HG02571 (cell line): ENCODE data around the gene ARHGEF10L.
"Not testable (repeated sequence)": the region's sequence is repeated elsewhere in the genome, so short reads cannot be mapped to it uniquely, and the experiment has no call there.

ENCODE experiments used
- ATAC-seq: cut with Tn5 transposase; IDR thresholded peaks from one replicate; pipeline ENCODE4 v1.9.1; 2021; ENCODE audit warnings: mild to moderate bottlenecking, moderate library complexity; ENCODE audit not compliant: unreplicated experiment

The ARHGEF10L gene

GRCh38 chr1:17729248-17729647 is 189.8 kb downstream of the ARHGEF10L start:
- ATAC-seq, result no peak

- no peak for ATAC-seq
These were observed 190.4 kb downstream of the ARHGEF10L start for GRCh38 chr1:17729909-17730308.

GRCh38 chr1:17731460-17731859 is 192.0 kb downstream of the ARHGEF10L start:
- ATAC-seq, result no peak

DNA sequence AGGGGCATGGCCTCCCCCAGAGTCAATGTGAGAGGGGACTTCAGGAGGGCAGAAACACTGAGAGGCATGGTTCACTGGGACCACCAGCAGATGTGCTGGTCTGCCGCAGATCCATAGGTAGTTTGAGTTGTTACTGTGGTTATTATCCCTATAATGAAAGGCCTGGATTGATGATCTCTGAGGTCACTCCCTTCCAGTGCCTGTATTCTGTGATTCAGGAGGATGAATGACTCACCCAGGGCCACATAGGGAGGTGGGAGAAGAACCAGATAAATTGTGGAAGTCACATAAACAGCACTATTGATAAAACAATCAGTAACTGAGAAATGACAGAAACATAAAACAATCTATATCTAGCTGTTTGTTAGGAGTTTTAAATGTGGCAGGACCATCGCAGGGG is 193.0 kb downstream of the ARHGEF10L start:
- no peak for ATAC-seq

DNA sequence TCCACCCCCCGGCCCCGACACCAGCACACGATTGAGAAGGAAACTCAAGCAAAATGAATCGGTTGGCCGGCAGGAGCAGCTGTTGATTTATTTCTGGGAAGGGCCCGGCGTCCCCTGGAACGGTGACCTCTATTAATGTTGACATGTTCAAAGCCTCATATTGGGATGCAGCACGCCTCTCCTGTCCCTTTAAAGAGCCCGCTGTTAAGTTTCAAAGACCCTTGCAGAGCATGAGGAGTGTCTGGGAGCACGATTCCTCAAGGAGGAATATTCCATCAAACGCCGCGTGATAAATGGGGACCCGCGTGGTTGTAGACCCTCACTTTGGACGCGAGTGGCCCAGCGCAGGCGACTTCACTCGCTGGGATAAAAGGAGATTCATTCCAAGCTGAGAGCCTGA is 194.2 kb downstream of the ARHGEF10L start:
- no peak for ATAC-seq

GRCh38 chr1:17734609-17735008 is 195.1 kb downstream of the ARHGEF10L start:
- no peak for ATAC-seq

- ATAC-seq, result no peak
These were observed 195.8 kb downstream of the ARHGEF10L start for GRCh38 chr1:17735348-17735747.

DNA sequence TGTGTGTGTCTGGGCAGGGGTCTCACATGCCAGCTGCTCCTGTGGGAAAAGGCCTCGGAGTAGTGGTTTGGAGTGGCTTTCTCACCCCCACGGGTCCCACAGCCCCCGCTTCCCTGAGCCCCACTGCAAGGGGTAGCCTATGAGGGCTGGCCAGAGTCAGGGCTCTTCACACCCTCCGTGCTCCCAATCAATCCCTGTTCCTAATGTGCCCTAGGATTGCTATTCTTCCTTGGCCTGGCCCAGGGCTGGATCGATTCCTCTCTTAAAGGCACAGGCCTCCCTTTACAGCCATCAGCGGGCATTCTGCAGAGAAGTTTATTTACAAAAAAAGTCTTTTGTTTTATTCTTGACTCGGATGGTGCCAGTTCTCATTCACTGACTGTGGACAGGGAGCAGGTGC is 196.3 kb downstream of the ARHGEF10L start:
- no peak for ATAC-seq

GRCh38 chr1:17736625-17737024 is 197.1 kb downstream of the ARHGEF10L start:
- no peak for ATAC-seq

- no peak for ATAC-seq
These were observed 199.6 kb downstream of the ARHGEF10L start for GRCh38 chr1:17739050-17739449.

DNA sequence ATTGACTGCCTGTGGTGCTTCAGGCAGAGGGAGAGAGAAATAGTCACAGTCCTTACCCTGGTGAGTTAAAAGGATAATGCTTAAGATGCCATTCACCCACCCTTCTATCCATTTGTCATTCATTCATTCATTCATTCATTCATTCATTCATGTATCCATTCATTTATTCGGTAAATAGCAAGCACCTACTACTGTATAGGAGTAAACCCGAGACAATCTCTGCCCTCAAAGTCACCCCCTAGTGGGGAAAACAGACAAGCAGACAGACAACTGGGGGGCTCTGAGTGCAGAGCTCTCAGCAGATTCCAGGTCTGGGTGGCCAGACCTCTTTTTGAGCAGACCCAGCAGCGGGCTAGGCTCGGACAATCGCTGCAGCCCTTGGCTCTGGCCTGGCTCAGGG is 201.6 kb downstream of the ARHGEF10L start:
- no peak for ATAC-seq

- no peak for ATAC-seq
These were observed 203.1 kb downstream of the ARHGEF10L start for GRCh38 chr1:17742583-17742982.

- no peak for ATAC-seq
These were observed 203.6 kb downstream of the ARHGEF10L start for GRCh38 chr1:17743008-17743647.

DNA sequence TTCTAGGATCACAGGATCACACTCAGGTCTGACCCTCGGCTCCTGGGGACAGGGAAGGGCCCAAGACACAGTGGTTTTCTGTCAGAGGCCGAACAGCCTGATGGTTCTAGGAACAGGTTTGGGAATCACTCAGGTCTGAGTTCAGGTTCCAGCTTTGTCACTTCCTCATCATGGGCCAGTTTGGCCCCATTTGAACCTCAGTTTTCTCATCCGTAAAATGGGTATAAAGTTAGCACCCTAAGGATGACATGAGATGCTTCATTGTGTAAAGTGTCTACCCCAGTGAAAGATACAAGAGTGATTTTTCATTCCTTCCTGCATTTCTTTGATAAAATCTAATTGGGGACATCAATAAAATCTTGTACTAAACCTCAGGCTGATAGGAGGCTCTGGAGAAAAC is 204.4 kb downstream of the ARHGEF10L start:
- no peak for ATAC-seq

- ATAC-seq, result no peak
These were observed 205.4 kb downstream of the ARHGEF10L start for GRCh38 chr1:17744666-17745478.

DNA sequence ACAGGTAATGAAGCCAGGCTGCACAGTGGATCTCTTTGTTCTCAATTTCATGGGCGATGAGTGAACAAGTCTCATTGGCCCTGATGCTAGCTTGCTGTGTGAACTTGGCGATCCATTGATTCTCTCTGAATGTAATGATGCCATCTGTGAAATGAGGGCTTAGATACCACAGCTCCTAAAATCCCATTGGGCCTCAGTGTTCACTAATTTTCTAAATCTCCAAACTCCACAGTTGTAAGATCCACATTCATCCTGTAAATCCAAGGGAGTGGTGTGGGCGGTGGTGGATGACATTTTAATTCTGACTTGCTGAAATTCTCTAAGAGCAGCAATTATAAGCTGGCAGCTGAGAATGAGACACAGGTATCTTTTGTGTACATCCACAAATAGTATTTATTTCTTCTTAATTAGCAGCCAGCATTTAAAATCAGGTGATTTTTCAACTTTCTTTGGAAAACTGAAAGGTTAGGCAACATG is 206.0 kb downstream of the ARHGEF10L start:
- ATAC-seq, result no peak

DNA sequence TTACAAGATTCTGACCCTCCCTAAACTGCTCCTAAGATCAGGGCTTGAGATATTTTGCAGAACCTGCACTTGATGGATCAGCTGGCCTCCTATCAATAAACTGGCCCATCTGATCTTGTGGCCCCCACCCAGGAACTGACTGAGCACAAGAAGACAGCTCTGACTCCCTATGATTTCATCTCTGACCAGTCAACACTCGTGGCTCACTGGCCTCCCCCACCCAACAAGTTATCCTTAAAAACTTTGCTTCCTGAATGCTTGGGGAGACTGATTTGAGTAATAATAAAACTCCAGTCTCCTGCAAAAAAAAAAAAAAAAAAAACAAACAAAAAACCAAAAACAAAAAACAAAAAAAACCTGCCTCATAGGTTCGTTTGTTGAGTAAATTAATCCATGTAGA is 206.8 kb downstream of the ARHGEF10L start:
- not testable (repeated sequence) for ATAC-seq

GRCh38 chr1:17746920-17747319 is 207.4 kb downstream of the ARHGEF10L start:
- no peak for ATAC-seq
